Measurements from ENCODE around the gene CUEDC2.

CUEDC2 gene

DNA sequence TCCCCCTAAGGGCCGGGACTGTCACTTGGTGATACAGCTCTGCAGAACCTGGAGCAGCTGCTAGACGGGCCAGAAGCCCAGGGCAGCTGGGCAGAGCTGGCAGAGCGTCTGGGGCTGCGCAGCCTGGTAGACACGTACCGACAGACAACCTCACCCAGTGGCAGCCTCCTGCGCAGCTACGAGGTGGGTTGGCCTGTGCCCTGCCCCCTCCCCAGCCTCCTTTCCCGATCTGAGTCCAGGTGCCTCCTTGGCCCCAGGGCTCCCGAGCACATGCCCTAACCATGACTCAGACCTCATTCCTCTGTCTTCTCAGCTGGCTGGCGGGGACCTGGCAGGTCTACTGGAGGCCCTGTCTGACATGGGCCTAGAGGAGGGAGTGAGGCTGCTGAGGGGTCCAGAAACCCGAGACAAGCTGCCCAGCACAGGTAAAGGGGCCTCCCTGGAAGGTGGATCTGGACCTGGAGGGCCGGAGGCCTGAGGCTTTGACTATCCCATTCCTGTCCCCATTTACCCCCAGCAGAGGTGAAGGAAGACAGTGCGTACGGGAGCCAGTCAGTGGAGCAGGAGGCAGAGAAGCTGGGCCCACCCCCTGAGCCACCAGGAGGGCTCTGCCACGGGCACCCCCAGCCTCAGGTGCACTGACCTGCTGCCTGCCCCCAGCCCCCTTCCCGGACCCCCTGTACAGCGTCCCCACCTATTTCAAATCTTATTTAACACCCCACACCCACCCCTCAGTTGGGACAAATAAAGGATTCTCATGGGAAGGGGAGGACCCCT is 30.5 kb downstream of the CUEDC2 start:
- no peak for FAIRE-seq
- DNase-seq (ENCODE audit: insufficient read length, low spot score): no peak
- no peak for TF ChIP-seq POLR2AphosphoS5 (IDR thresholded peaks at IDR 0.05; ENCODE audit: low read depth, low read length)
- no peak for TF ChIP-seq TAF1 (IDR thresholded peaks at IDR 0.05; ENCODE audit: low read depth, low read length)
- no peak for TF ChIP-seq POLR2A (IDR thresholded peaks at IDR 0.05; ENCODE audit: low read depth, low read length)
- TF ChIP-seq PAX5 (IDR thresholded peaks at IDR 0.05; ENCODE audit: insufficient read depth, low read length, severe bottlenecking): no peak
- no peak for TF ChIP-seq SPI1 (IDR thresholded peaks at IDR 0.05; ENCODE audit: low read depth, low read length)
- no peak for TF ChIP-seq POU2F2 (IDR thresholded peaks at IDR 0.05; ENCODE audit: low read depth, low read length)

DNA sequence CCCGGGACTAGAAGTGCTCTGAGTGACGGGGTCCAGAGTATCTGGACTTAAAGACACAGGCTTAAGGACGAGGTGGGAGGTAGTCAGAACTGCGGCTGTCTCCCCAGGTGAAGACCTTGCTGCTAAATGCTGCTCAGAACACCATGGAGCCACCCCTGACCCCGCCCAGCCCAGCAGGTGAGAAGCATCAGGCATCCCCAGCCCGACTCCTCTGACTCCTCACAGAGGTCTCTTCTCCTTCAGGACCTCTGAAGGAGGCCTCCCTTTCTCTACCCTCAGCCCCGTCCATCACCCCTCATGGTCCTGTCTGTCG is 31.1 kb downstream of the CUEDC2 start:
- TF ChIP-seq PAX5 (IDR thresholded peaks at IDR 0.05; ENCODE audit: insufficient read depth, low read length, severe bottlenecking): no peak
- no peak for TF ChIP-seq POU2F2 (IDR thresholded peaks at IDR 0.05; ENCODE audit: low read depth, low read length)
- TF ChIP-seq TAF1 (IDR thresholded peaks at IDR 0.05; ENCODE audit: low read depth, low read length): no peak
- TF ChIP-seq POLR2A (IDR thresholded peaks at IDR 0.05; ENCODE audit: low read depth, low read length): no peak
- TF ChIP-seq SPI1 (IDR thresholded peaks at IDR 0.05; ENCODE audit: low read depth, low read length): no peak
- no peak for TF ChIP-seq POLR2AphosphoS5 (IDR thresholded peaks at IDR 0.05; ENCODE audit: low read depth, low read length)
- DNase-seq (ENCODE audit: insufficient read length, low spot score) (no peak), FAIRE-seq (no peak)

DNA sequence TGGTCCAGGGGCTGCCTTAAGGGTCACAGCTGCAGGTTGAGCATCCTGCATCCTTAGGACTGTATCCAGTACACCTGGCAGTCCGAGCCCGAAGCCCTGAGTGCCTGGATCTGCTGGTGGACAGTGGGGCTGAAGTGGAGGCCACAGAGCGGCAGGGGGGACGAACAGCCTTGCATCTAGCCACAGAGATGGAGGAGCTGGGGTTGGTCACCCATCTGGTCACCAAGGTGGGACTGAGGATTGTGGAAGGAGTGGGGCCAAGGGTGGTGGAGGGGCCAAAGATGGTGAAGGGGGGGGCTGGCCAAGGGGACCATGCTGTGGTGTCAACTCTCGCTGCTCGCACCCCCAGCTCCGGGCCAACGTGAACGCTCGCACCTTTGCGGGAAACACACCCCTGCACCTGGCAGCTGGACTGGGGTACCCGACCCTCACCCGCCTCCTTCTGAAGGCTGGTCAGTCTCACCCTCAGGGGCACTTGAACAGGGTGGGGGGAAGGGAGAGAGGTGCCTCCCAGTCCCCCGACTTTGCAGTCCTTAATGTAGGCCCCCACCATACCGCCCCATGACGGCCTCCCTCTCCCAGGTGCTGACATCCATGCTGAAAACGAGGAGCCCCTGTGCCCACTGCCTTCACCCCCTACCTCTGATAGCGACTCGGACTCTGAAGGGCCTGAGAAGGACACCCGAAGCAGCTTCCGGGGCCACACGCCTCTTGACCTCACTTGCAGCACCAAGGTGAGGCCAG is 31.6 kb downstream of the CUEDC2 start:
- TF ChIP-seq SPI1 (IDR thresholded peaks at IDR 0.05; ENCODE audit: low read depth, low read length): no peak
- TF ChIP-seq POLR2A (IDR thresholded peaks at IDR 0.05; ENCODE audit: low read depth, low read length): no peak
- FAIRE-seq (no peak), DNase-seq (ENCODE audit: insufficient read length, low spot score) (no peak)

DNA sequence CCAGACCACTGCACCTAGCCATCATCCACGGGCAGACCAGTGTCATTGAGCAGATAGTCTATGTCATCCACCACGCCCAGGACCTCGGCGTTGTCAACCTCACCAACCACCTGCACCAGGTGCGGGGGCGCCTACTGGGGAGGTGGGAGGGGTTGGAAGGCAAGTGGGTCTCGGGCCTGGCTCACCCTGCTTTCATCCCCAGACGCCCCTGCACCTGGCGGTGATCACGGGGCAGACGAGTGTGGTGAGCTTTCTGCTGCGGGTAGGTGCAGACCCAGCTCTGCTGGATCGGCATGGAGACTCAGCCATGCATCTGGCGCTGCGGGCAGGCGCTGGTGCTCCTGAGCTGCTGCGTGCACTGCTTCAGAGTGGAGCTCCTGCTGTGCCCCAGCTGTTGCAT is 32.3 kb downstream of the CUEDC2 start:
- FAIRE-seq: no peak
- TF ChIP-seq POLR2A (IDR thresholded peaks at IDR 0.05; ENCODE audit: low read depth, low read length) (no peak; the same call in 1 of the 2 replicates), POLR2AphosphoS5 (IDR thresholded peaks at IDR 0.05; ENCODE audit: low read depth, low read length) (peak; percentile 12; the same call in 1 of the 2 replicates)
- no peak for DNase-seq (ENCODE audit: insufficient read length, low spot score)

DNA sequence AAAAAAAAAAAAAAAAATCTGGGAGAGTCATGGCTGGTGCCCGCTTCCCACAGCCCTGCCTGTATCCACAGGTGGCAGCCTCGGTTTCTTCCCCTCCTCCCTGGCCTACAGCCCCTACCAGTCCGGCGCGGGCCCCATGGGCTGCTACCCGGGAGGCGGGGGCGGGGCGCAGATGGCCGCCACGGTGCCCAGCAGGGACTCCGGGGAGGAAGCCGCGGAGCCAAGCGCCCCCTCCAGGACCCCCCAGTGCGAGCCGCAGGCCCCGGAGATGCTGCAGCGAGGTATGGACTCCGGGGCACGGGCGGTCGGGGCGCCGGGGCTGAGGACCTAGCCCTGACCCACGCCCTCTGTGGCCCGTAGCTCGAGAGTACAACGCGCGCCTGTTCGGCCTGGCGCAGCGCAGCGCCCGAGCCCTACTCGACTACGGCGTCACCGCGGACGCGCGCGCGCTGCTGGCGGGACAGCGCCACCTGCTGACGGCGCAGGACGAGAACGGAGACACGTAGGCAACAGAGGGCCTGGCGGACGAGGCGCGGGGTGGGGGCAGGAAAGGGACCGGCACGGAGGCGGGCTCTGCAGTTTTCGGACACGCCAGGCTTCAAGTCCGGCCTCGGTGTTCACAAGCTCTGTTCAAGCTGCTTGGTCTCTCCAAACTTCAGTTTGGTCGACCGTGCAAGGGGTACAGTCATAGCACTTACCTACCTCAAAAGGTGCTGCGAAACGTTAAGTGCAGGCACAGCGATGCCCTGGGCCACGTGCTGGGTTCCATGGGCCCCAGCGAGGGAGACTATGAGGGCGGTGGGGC is 33.0 kb downstream of the CUEDC2 start:
- FAIRE-seq: peak; percentile 100
- TF ChIP-seq PAX5 (IDR thresholded peaks at IDR 0.05; ENCODE audit: insufficient read depth, low read length, severe bottlenecking) (peak; percentile 71), SPI1 (IDR thresholded peaks at IDR 0.05; ENCODE audit: low read depth, low read length) (no peak), POU2F2 (IDR thresholded peaks at IDR 0.05; ENCODE audit: low read depth, low read length) (no peak), POLR2A (IDR thresholded peaks at IDR 0.05; ENCODE audit: low read depth, low read length) (peak; percentile 69), POLR2AphosphoS5 (IDR thresholded peaks at IDR 0.05; ENCODE audit: low read depth, low read length) (peak; percentile 64; the same call in 1 of the 2 replicates), TAF1 (IDR thresholded peaks at IDR 0.05; ENCODE audit: low read depth, low read length) (no peak)
- DNase-seq (ENCODE audit: insufficient read length, low spot score): peak; percentile 93

DNA sequence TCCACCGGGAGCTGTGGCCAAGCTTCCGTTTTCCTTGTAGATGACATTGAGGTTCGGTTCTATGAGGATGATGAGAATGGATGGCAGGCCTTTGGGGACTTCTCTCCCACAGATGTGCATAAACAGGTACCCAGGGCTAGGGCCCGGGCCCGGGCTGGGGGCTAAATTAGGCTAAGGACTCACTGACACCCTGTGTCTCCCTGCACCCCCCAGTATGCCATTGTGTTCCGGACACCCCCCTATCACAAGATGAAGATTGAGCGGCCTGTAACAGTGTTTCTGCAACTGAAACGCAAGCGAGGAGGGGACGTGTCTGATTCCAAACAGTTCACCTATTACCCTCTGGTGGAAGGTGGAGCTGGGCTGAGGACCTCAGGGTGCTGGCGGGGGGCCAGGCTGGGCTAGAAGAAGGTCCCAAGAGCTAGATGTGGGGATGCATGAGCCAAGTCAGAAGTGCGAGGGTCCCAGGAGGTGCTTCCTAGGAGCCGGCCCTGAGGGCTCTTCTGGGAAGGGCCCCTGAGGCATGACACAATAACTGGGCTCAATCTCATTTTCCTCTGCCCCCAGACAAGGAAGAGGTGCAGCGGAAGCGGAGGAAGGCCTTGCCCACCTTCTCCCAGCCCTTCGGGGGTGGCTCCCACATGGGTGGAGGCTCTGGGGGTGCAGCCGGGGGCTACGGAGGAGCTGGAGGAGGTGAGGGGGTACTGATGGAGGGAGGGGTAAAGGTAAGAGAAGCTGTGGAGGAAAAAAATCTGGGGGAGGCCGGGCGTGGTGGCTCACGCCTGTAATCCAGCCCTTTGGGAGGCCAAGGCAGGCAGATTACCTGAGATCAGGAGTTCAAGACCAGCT is 34.0 kb downstream of the CUEDC2 start:
- TF ChIP-seq TAF1 (IDR thresholded peaks at IDR 0.05; ENCODE audit: low read depth, low read length) (no peak), PAX5 (IDR thresholded peaks at IDR 0.05; ENCODE audit: insufficient read depth, low read length, severe bottlenecking) (no peak), SPI1 (IDR thresholded peaks at IDR 0.05; ENCODE audit: low read depth, low read length) (no peak), POLR2AphosphoS5 (IDR thresholded peaks at IDR 0.05; ENCODE audit: low read depth, low read length) (peak; percentile 47; the same call in 1 of the 2 replicates), POLR2A (IDR thresholded peaks at IDR 0.05; ENCODE audit: low read depth, low read length) (no peak)
- FAIRE-seq: no peak
- no peak for DNase-seq (ENCODE audit: insufficient read length, low spot score)

DNA sequence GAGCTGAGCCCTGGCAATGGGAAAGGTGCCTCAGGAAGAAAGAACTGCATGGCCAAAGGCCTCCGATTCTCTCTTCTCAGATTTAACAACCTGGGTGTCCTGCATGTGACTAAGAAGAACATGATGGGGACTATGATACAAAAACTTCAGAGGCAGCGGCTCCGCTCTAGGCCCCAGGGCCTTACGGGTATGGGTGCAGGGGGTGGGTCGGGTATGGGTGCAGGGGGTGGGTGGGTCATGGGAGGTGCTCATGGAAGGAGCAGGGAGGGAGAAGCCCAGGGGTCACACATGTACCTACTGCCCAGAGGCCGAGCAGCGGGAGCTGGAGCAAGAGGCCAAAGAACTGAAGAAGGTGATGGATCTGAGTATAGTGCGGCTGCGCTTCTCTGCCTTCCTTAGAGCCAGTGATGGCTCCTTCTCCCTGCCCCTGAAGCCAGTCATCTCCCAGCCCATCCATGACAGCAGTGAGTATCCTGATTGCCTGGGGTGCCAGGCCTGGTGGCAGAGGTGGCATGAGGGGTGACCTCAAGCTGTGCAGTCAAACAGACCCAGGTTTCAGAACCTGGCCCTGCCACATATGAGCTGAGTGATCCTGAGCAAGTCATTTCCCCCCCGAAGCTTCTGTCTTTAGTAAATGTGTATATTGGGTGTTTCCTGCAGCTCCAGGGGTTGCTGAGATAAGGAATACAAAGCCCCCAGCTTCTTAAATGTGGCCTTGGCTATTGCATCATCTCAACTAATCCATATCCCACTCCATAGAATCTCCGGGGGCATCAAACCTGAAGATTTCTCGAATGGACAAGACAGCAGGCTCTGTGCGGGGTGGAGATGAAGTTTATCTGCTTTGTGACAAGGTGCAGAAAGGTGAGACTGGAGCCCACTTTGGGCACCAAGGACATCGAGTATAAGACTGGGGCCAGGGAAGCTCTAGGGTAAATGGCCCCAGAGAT is 34.9 kb downstream of the CUEDC2 start:
- no peak for FAIRE-seq
- no peak for DNase-seq (ENCODE audit: insufficient read length, low spot score)
- TF ChIP-seq POLR2A (IDR thresholded peaks at IDR 0.05; ENCODE audit: low read depth, low read length) (0 out of 2 replicates have a peak, but pooled peaks have one; percentile 3), POLR2AphosphoS5 (IDR thresholded peaks at IDR 0.05; ENCODE audit: low read depth, low read length) (no peak; the same call in 1 of the 2 replicates)

DNA sequence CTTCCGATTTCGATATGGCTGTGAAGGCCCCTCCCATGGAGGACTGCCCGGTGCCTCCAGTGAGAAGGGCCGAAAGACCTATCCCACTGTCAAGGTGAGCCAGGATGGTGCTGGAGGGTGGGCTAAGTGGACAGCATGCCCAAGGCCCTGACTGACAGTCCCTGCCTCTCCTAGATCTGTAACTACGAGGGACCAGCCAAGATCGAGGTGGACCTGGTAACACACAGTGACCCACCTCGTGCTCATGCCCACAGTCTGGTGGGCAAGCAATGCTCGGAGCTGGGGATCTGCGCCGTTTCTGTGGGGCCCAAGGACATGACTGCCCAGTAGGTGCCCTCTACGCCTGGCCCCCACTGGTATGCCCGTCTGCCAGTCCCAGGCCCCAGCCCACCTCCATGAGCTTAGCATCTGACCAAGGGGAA is 35.6 kb downstream of the CUEDC2 start:
- no peak for FAIRE-seq
- TF ChIP-seq POLR2AphosphoS5 (IDR thresholded peaks at IDR 0.05; ENCODE audit: low read depth, low read length) (no peak), POU2F2 (IDR thresholded peaks at IDR 0.05; ENCODE audit: low read depth, low read length) (no peak), TAF1 (IDR thresholded peaks at IDR 0.05; ENCODE audit: low read depth, low read length) (no peak), PAX5 (IDR thresholded peaks at IDR 0.05; ENCODE audit: insufficient read depth, low read length, severe bottlenecking) (no peak), POLR2A (IDR thresholded peaks at IDR 0.05; ENCODE audit: low read depth, low read length) (no peak), SPI1 (IDR thresholded peaks at IDR 0.05; ENCODE audit: low read depth, low read length) (no peak)
- no peak for DNase-seq (ENCODE audit: insufficient read length, low spot score)
